Aorta (tissue), 5 donors: ENCODE data around the gene LONRF2. TPM values are rescaled to one million over a fixed set of nuclear protein-coding genes. Genes with fewer than 3 reads are reported as not detected.
"Not testable (repeated sequence)": the region's sequence is repeated elsewhere in the genome, so short reads cannot be mapped to it uniquely, and the experiment has no call there.

Source experiments
- ATAC-seq: fragments of 200-7000 bp; cut with Tn5 transposase; one replicate; pipeline ENCODE4 v1.9.1; 2022; ENCODE audit warnings: moderate library complexity; ENCODE audit not compliant: low FRiP score
- DNase-seq, 2 donors: peaks; one replicate each; pipeline ENCODE4 v3.0.0-alpha.2; 2020
- H3K27ac ChIP-seq, 2 donors: one replicate each; pipeline ENCODE4 v1.5.1; 2013; ENCODE audit warnings: low read length in 2 of 2, mild to moderate bottlenecking in 2 of 2, moderate library complexity in 2 of 2, control low read depth in 1 of 2, inconsistent platforms in 1 of 2, low read depth in 1 of 2
- H3K27me3 ChIP-seq, 2 donors: one replicate each; pipeline ENCODE4 v1.6.1; 2013; ENCODE audit warnings: control low read depth in 1 of 2, low read length in 1 of 2, mild to moderate bottlenecking in 1 of 2, moderate library complexity in 1 of 2; ENCODE audit not compliant: insufficient read depth in 2 of 2, control insufficient read depth in 1 of 2
- H3K36me3 ChIP-seq, 2 donors: one replicate each; pipeline ENCODE4 v1.6.1; 2013; ENCODE audit warnings: control low read depth in 1 of 2, low read length in 1 of 2, mild to moderate bottlenecking in 1 of 2; ENCODE audit not compliant: insufficient read depth in 2 of 2, control insufficient read depth in 1 of 2
- H3K4me1 ChIP-seq, 2 donors: one replicate each; pipeline ENCODE4 v1.6.1; 2013; ENCODE audit warnings: low read length in 2 of 2, control low read depth in 1 of 2, mild to moderate bottlenecking in 1 of 2, moderate library complexity in 1 of 2; ENCODE audit not compliant: insufficient read depth in 2 of 2, control insufficient read depth in 1 of 2
- H3K4me3 ChIP-seq, 2 donors: one replicate each; pipeline ENCODE4 v1.5.1; 2013; ENCODE audit warnings: low read length in 2 of 2, control low read depth in 1 of 2, mild to moderate bottlenecking in 1 of 2
- H3K9me3 ChIP-seq: one replicate; pipeline ENCODE4 v1.6.1; 2013; ENCODE audit warnings: mild to moderate bottlenecking, low read length; ENCODE audit not compliant: control insufficient read depth
- WGBS, 2 donors: extraction: QIAGEN DNeasy Blood & Tissue Kit; methylation state at CpG; one replicate each; pipeline ENCODE4 v1.1.7; 2013; 5-methylcytosine and 5-hydroxymethylcytosine counted together
- intact Hi-C, 2 donors: fragments of 100-400 bp; cut with DNase I; formaldehyde crosslinking; loops; one replicate each; pipeline versions ENCODE4 v1.14.2 to v1.15.0; 2022
- polyA plus RNA-seq, 2 donors: library from polyadenylated mRNA; stranded (reverse); fragments of 200-250 nt; gene quantifications; one replicate each; pipeline ENCODE4 v1.2.3, GENCODE V29; 2013
- total RNA-seq, 2 donors: library from RNA; stranded (reverse); fragmentation: NEBNext Ultra II Directional; extraction: Animal tissue kit (Norgen Biotek cat#: 25700); gene quantifications; one replicate each; pipeline ENCODE4 v1.2.1, GENCODE V29; 2021
- donor health status: healthy with polysubstance abuse.
- donor health status: Bipolar disorder and iron deficiency.
- donor health status: DM: no; HTN: no; CAD: no.
- donor health status: DM: no; HTN: no; CAD: no.
- donor health status: DM: yes; HTN: yes; CAD: no.

LONRF2 gene
- total and polyA plus RNA-seq, 4 donors = 0.43 to 10.9 (median 5.5) TPM

DNA sequence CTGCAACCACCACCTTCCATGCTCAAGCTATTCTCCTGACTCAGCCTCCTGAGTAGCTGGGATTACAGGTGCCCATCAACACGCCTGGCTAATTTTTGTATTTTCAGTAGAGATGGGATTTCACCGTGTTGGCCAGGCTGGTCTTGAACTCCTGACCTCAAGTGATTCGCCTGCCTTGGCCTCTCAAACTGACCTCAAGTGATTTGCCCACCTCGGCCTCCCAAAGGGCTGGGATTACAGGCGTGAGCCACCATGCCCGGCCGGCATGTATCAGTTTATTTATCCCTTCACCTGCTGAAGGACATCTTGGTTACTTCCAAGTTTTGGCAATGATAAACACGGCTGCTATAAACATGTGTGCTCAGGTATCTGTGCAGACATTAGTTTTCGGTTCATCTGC is 73.7 kb downstream of the LONRF2 start:
- H3K9me3 ChIP-seq, H3K27ac ChIP-seq, H3K4me3 ChIP-seq, H3K36me3 ChIP-seq, ATAC-seq, H3K4me1 ChIP-seq, H3K27me3 ChIP-seq, DNase-seq: not testable (repeated sequence)
- WGBS, 2 donors = 92 to 95% methylated on average over 9 of the region's 9 CpGs
- intact Hi-C loops = loop anchor here in 1 of 2 donors (10.0 kb wide), 1 partner anchor 144 kb away; no protein-coding TSS in a partner anchor

DNA sequence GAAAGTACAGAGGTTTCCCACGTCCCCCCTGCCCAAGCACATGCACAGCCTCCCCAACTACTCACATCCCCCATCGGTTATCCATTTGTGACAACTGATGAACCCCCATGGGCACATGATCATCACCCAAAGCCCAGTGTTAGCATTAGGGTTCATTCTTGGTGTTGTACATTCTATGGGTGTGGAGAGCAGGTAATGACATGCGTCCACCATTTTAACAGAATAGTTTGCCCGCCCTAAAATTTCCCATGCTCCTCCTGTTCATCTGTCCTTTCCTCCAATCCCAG is 74.3 kb downstream of the LONRF2 start:
- no peaks in the 10 kb centered on the region for H3K27me3 ChIP-seq
- ATAC-seq (no peak), DNase-seq (no peak)
- H3K9me3 ChIP-seq = no peaks in the 10 kb centered on the region
- H3K27ac ChIP-seq = no peak overlapping the region
- whole genome bisulfite sequencing, 2 donors = 93 to 99% methylated on average over 4 of the region's 4 CpGs
- H3K4me1 ChIP-seq = no peaks in the 10 kb centered on the region
- intact Hi-C loops = loop anchor here in 1 of 2 donors (10.0 kb wide), 1 partner anchor 143 kb away; no protein-coding TSS in a partner anchor
- no peak overlapping the region for H3K4me3 ChIP-seq
- no peaks in the 10 kb centered on the region for H3K36me3 ChIP-seq

DNA sequence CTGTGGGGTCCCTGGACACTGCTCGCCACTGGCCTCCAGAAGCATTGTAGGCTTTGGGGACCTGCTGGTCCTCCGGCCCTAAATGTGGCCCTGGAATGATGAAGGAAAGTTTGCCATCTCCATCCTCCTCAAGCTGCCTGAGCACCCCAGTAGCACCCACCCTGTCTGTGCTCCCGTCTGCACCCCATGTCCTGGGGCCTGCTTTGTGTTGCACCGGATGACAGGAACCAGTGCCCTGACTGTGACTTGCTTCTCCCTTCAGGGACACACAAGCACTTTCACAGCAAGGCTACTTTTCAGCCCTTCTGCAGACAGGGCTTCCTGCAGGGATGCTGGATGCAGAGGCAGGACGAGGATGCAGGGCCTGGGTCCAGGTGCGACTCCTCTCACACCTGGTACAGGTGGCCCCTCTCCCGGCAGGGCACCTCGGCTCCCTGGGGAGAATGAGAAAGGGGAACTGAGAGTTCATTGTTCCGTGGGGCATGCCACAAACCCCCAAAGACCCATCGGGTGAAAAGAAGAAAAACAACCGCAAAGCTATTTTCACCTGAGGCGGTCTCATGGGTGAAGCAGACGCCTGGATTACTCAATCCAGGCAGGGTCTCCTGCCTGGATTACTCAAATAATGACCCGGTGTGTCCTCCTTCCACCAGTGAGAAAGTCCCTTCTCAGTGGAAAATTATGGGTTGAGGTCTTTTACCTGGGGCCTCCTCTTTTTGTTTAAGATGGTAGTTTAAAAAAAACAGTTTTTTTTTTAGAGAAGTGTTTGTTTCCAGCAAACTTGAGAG is 74.9 kb downstream of the LONRF2 start:
- Histone ChIP-seq H3K4me3 (no peak overlapping the region), H3K9me3 (no peaks in the 10 kb centered on the region), H3K4me1 (no peaks in the 10 kb centered on the region), H3K27ac (no peak overlapping the region), H3K36me3 (no peaks in the 10 kb centered on the region), H3K27me3 (no peaks in the 10 kb centered on the region)
- 91 to 94% methylated on average over 14 of the region's 14 CpGs for WGBS, 2 donors
- intact Hi-C loops = loop anchor here in 1 of 2 donors (10.0 kb wide), 1 partner anchor 143 kb away; no protein-coding TSS in a partner anchor
- no peak for ATAC-seq
- no peak for DNase-seq

DNA sequence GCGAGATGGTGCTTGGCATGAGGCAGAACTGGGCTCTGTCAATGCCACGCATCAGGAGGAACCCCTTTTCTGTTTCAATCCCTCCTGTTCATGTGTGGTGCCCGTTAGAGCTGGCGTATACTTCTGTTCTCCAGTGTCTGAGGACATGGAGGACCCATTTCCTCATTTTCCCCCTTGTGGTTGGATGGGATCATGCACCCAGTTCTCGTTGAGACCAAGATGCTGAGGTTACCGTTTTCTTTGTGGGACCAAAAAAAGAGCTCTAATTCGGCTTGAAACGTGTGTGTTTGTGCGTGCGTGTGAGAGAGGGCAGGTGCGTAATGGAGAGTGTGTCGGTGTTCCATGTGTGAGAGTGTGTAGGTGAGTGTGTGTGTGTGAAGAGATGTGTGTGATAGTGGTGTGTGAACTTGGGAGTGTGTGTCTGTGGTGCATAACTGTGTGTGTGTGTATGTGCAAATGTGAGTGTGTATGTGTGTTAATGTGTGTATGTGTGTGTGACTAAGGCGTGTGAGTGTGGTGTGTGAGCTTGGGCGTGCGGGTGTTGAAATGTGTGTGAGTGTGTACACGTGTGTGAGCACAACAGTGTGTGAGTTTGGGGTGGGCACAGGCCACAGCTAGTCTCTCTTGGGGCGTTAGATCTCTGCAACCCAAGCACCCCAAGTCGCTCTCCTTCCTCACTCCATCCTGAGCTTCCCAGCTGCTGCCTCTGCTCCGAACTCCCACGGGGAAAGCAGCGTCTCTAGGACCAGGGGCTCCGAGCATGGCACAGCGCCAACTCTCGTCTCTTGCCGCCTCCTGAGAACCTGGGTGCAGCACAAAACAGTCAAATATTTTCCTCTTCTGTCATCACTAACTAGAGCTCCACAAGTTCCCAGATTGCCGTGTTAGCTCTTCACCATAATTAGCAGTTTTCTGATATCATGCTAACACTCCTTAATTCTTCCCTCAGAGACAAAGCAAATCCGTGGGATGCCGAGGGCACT is 75.8 kb downstream of the LONRF2 start:
- intact Hi-C loops = loop anchor here in 1 of 2 donors (10.0 kb wide), 1 partner anchor 142 kb away; no protein-coding TSS in a partner anchor
- ATAC-seq = no peak

DNA sequence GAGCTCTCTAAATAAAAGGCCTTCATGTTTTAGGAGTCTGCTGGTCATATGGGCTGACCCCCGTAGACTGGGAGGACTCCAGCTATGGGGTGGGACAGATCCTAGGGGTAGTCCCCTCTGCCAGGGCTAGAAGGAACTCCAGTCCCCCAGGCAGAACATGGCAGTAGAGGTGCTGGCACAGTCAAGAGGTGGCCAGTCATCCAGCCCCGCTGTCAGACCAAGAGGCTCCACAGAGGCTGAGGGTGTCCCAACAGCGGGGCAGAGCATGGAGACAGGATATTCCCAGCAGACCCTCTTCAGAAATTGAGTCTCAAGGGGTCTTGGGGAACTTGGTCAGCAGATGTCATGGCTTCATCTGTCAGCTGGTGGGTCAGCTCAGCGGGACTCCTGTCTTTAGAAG is 76.6 kb downstream of the LONRF2 start:
- WGBS, 2 donors = 96 to 97% methylated on average over 4 of the region's 4 CpGs
- Histone ChIP-seq H3K4me1 (no peaks in the 10 kb centered on the region), H3K27me3 (no peaks in the 10 kb centered on the region), H3K4me3 (no peak overlapping the region), H3K9me3 (no peaks in the 10 kb centered on the region), H3K36me3 (no peaks in the 10 kb centered on the region), H3K27ac (no peak overlapping the region)
- ATAC-seq (no peak), DNase-seq (no peak)
- intact Hi-C loops = loop anchor here in 1 of 2 donors (10.0 kb wide), 1 partner anchor 141 kb away; no protein-coding TSS in a partner anchor

More for the DNA sequence above, 75.8 kb downstream of the LONRF2 start:
- Histone ChIP-seq H3K9me3 (no peaks in the 10 kb centered on the region), H3K4me3 (no peak overlapping the region), H3K36me3 (no peaks in the 10 kb centered on the region), H3K4me1 (no peaks in the 10 kb centered on the region), H3K27me3 (no peaks in the 10 kb centered on the region), H3K27ac (no peak overlapping the region)
- 67 to 68% methylated on average over 28 of the region's 28 CpGs for WGBS, 2 donors
- DNase-seq = no peak

DNA sequence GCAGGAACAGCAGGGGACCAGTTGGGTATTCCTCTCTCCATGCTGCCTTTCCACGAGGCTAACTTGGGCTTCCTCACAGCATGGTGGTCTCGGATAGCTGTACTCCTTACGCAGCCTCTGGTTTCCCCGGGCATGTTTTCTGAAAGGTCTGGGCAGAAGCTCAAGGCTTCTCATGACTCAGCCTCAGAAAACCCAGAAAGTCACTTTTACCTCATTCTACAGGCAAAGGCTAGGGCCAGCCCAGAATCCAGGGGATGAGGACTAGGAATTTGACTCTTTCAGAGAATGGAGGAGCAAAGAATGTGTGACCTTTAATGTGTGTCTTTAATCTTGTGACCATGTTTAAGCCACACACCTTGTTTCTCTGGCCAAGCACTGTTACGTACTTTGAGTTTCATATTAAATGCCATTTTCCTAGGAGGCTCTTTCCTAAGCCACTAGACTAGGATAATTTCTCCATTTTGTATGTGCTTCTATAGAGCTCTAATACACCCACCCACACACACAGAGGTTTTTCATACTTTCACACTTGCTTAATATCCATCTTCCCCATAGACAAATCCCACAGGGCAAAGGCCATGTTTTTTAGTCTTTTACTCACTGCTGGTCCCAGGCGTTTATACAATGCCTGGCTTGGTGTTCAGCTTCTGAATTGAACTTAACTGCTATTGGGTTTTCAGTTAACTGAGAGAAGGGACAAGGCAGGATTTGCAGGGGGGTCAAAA is 77.3 kb downstream of the LONRF2 start:
- Histone ChIP-seq H3K27me3 (no peaks in the 10 kb centered on the region), H3K4me1 (no peaks in the 10 kb centered on the region), H3K27ac (no peak overlapping the region), H3K36me3 (no peaks in the 10 kb centered on the region), H3K4me3 (no peak overlapping the region), H3K9me3 (no peaks in the 10 kb centered on the region)
- intact Hi-C loops = loop anchor here (5.0 to 10.0 kb wide), 2 partner anchors 140 to 688 kb away; no protein-coding TSS in a partner anchor
- WGBS, 2 donors = 90 to 92% methylated on average over 6 of the region's 6 CpGs
- no peak for ATAC-seq
- no peak for DNase-seq

DNA sequence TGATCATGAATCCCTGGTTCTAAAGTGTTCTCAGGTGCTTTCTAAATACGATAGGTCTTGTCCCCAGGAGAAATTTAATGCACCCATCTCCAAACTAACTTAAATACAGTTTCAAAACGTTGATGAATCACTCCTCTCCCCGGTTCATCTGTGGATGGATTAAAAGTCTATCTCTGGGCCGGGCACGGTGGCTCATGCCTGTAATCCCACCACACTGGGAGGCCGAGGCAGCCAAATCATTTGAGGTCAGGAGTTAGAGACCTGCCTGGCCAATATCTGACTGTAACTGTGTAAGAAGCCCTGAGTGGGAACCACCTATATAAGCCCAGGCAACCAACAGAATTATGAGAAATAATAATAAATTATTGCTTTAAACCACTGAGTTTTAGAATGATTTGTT is 78.7 kb downstream of the LONRF2 start:
- no peak overlapping the region for H3K4me3 ChIP-seq
- H3K27me3 ChIP-seq = no peaks in the 10 kb centered on the region
- DNase-seq = no peak
- WGBS, 2 donors = 83 to 90% methylated on average over 6 of the region's 6 CpGs
- H3K4me1 ChIP-seq = no peaks in the 10 kb centered on the region
- no peaks in the 10 kb centered on the region for H3K9me3 ChIP-seq
- H3K36me3 ChIP-seq = no peaks in the 10 kb centered on the region
- no peak overlapping the region for H3K27ac ChIP-seq
- no peak for ATAC-seq
- intact Hi-C loops = loop anchor here (1.0 to 10.0 kb wide), 3 partner anchors 139 to 686 kb away; no protein-coding TSS in a partner anchor
